ENCODE measurements around the gene ACTR2.
"Not testable (repeated sequence)": the region's sequence is repeated elsewhere in the genome, so short reads cannot be mapped to it uniquely, and the experiment has no call there.

ACTR2 gene

GRCh38 chr2:65227456-65228262, at the start of gene ACTR2:
ACTR2 (plus strand) TSS chr2:65227831; CDS start chr2:65227910, 79 bp downstream.
- H3K4me3 ChIP-seq (ENCODE audit: low read length), result peak within 1 kb of the TSS; percentile 100
- no peak for TF ChIP-seq CTCF (conservative IDR thresholded peaks at IDR 0.05; ENCODE audit: low read length)
- DNase-seq (ENCODE audit: low read depth), result peak; percentile 97

GRCh38 chr2:65182570-65182969, 45.1 kb upstream of the ACTR2 start:
- no peak for TF ChIP-seq CTCF (conservative IDR thresholded peaks at IDR 0.05; ENCODE audit: low read length)
- H3K4me3 ChIP-seq (ENCODE audit: low read length), result no peak overlapping the region

GRCh38 chr2:65183406-65183805, 44.2 kb upstream of the ACTR2 start:
- H3K4me3 ChIP-seq (ENCODE audit: low read length); DNase-seq (ENCODE audit: low read depth): not testable (repeated sequence)

More at GRCh38 chr2:65182570-65182969, 45.1 kb upstream of the ACTR2 start:
- no peak for DNase-seq (ENCODE audit: low read depth)

GRCh38 chr2:65185012-65185411, 42.6 kb upstream of the ACTR2 start:
- no peak for TF ChIP-seq CTCF (conservative IDR thresholded peaks at IDR 0.05; ENCODE audit: low read length)
- DNase-seq (ENCODE audit: low read depth), result no peak
- H3K4me3 ChIP-seq (ENCODE audit: low read length), result no peak overlapping the region

GRCh38 chr2:65186093-65186868, 41.4 kb upstream of the ACTR2 start:
- no peak for TF ChIP-seq CTCF (conservative IDR thresholded peaks at IDR 0.05; ENCODE audit: low read length)
- no peak for DNase-seq (ENCODE audit: low read depth)
- H3K4me3 ChIP-seq (ENCODE audit: low read length), result no peak overlapping the region

- H3K4me3 ChIP-seq (ENCODE audit: low read length), result no peak overlapping the region; the same call in 1 of the 2 replicates
- peak; percentile 70 for DNase-seq (ENCODE audit: low read depth)
- TF ChIP-seq CTCF (conservative IDR thresholded peaks at IDR 0.05; ENCODE audit: low read length), result peak; percentile 91
Observed at GRCh38 chr2:65186872-65187851, 40.5 kb upstream of the ACTR2 start.

- no peak overlapping the region for H3K4me3 ChIP-seq (ENCODE audit: low read length)
- no peak for TF ChIP-seq CTCF (conservative IDR thresholded peaks at IDR 0.05; ENCODE audit: low read length)
- DNase-seq (ENCODE audit: low read depth), result no peak
Observed at GRCh38 chr2:65193446-65193845, 34.2 kb upstream of the ACTR2 start.

Measured in AG10803 (cell line).